Stimulated activated CD4-positive, alpha-beta T cell treated with anti-CD3 and anti-CD28 coated beads, Interleukin-2, amount 100 ng/mL, for 48 hours (primary cell): ENCODE data around the gene SUN3.
A peak's percentile ranks its signal among the peaks of the same experiment; 100 is the strongest.

Experiments
- DNase-seq, 2 donors: peaks; one replicate each; pipeline ENCODE4 v3.0.0-alpha.2; 2020

SUN3 gene

DNA sequence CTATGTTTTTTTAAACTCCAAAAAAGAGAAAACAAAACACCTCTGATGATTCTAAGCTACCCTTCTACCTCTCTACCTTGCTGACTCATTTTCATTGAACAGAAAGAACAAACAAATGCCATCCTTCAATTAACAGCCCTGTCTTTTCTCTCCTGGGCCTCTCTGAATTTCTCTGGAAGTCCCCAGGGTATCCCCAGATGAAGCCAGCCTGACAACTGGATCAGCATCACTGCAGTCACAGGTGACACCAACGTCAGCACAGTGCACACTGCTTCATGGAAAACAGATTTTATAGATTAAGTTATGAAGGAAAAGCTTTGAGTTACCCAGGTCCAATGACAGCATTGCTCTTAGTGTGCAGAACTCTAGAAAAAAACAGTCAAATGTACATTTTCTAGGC is 55.2 kb downstream of the SUN3 start:
- no peak for DNase-seq

DNA sequence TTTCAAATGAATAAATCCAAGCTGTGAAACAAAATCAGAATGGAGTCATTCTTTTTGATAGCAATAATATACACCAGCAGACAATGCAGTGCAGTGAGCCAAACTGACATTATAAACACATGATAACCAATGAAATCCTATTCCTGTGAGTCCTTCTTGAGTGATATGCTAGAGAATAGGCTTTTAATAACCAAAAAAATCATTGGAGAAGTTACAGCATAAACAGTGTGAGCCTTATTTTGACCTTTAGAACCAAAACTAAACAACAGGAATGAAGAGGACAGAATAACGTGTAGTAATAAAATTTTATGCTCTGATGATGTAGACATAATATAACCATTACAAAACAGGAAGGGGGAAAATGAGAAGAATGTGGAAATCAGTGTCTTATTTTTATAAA is 58.1 kb downstream of the SUN3 start:
- DNase-seq = no peak

DNA sequence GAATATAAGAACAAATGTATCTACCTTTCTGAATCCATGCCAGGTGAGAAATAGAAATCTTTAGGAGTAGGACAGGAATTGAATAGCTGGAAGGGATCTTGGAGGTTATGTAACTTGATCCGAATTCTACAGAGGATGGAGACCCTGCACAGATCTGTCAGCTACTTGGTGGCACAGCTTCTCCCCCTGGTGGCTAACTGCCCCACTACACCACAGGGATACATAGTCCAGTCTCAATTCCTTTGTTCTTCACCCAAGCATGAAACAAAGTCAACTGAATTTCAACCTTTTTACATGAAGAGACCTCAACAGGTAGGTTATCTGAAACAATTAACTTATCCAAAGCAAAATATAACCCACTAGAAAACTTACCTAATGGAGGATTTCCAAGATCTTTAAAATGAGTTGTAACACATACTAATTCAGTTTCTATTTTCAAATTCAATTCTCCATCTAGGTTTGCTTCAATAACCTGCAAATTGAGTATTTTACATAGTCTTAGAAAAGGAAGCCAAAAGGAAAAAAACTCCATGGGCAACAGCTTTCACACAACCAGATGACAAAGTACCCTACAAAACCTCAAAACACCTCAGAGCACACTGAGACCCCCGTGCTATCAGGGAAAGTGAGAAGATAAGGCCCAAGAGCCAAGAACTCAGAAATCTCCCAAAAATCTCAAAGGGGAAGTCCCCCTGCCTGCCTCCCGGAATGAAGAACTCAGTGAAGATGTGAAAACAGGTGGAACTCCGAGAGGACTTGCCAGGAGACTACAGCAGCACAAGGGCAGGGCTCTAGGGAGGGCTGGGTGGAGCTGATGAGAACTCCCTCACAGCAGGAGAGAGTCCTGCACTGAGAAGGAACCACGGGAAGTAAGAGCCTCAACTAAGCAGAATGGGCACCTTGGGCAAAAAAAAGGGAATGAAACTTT is 59.8 kb downstream of the SUN3 start:
- peak; percentile 41 to 53 for DNase-seq

DNA sequence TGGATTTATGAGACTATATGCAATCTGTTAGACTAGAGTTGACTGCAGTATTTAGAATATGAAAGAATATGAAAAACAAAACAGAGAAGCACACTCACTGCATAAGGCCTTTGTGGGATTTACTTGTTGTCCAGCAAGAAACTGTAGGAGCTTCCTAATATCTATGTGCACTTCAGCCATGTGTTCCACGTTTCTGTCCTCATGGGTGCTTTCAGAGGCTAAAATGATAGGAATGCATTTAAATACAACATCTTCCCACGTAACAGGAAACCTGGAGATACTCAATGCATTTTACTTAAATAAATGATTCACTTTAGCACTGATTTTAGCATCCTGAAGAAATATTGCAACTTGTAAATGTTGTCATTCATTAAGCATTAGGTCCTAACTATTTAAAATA is 61.2 kb downstream of the SUN3 start:
- DNase-seq = no peak

DNA sequence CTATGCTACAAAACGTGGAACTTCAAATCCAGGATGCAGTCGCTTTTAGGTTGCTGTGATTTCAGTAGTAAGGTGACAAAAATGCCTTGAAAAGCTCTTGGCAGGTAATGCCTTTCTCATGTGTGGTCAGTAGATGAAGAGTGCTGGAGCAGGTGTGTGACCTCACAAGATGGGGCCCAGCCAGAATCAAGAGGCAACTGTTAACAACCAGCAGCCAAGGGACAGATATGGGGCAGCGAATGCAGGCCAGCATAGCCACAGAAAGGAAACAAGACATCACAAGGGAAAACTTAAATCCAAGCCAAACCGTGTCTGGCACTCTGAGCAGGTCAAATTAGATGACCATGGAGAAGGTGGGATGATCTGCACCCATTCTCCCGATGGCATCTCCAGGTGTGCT is 61.8 kb downstream of the SUN3 start:
- no peak for DNase-seq

DNA sequence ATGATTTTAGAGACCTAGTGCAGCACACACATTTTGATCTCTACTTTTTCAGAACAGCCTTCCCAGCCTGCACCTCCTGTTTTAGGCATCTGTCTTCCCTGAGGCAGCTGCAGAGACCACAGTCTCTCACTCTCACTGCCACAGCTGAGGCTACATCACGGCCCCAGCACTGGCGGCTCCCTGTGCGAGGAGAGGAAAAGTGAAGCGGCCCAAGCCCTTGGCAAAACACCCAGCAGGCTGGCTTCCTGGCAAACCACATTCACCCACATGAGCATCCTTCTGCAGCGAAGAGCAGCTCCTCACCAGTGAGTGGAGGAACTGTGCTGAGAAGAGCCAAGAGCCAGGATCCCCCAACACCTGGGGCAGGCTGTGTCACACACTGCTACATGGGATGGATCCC is 63.5 kb downstream of the SUN3 start:
- DNase-seq = no peak

DNA sequence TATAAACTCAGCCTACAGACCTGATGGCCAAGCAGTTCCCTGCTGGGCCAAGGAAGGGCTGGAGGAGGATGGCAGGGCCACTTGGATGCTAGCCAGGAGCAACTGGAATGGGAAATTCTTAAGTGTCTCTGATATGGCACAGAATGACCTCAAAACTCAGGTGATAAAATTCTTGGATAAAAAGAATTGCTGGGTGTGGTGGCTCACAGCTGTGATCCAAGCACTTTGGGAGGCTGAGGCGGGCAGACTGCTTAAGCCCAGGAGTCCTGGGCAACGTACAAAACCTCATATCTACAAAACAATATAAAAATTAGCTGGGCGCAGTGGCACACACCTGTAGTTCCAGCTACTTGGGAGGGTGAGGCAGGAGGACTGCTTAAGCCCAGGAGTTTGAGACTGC is 66.6 kb downstream of the SUN3 start:
- no peak for DNase-seq

DNA sequence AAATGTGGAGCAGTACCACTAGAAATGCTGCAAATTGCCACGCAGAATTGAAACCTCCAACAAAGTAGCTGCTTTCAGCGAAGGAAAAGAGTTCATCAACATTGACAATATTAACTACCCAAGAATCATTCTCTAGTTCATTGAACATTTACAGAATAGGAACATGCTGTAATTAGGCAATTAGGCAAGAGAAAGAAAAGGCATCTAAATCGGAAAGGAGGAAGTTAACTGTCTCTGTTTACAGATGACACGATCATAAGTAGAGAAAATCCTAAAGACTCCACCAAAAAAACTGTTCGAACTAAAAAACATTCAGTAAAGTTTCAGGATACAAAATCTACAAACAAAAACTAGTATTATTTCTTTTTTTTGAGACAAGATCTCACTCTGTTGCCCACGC is 71.8 kb downstream of the SUN3 start:
- no peak for DNase-seq

DNA sequence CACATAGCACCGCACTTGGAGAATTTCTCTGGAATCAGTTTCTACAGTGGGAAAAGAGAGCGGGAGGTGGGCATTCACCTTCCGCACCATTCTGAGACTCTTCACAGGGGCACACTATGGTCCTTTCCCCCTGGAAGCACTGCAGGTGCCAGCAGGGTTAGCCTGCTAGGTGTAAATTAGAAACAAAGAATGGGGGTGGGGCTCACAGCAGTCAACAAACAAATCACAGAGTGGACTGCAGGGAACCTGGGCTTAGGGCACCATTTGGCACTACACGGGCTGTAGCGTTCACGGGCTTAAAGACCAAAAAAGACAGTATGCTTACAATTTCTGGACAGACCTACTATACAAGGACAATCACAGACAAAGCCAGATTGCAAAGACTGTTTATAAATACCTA is 72.7 kb downstream of the SUN3 start:
- no peak for DNase-seq

DNA sequence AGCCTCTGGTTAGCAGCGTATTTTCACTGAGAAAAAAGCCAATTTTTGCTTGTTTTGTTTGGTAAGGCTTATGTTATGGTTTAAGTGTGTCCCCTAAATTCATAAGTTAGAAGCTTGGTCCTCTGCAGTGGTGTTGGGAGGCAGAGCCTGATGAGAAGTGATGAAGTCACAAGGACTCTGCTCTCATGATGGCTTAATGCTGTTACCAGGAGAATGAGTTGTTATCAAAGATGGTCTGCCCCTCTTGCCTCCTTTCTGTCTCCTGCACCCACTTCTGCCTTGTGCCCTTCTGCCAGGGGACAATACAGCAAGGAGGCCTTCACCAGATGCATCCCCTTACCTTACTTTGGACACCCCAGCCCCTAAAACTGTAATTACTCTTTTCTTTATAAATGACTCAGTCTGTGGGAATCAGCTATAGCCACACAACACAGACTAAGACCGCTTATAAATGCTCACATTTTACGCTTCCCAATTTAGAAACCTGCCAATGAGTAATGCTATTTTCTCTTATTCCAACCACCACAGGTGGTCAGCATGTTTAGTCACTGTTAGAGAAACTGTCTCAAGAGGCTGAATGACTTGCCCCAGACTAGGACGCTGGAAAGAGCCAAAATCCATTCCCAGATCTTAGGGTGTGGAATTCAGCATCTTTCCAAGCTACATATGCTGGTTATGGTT is 74.5 kb downstream of the SUN3 start:
- DNase-seq = no peak

DNA sequence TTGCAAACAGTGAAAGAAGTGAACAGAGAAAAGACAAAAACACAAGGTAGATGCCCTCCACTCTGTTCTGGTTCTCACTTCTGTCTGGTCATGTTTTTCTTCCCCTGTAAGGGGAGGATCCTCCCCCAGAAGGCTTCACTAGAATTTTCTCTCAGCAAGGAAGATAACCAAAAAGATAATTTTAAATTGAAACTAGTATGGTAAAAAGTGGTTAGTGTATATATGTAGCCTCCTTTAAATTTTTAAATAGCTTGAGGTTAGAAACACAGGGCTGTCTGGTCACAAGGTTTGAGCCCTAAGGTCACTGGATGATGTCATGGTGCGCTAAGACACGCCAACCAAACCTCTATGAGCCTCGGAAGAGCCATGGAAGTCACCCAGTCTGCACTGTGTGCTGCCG is 75.1 kb downstream of the SUN3 start:
- no peak for DNase-seq

DNA sequence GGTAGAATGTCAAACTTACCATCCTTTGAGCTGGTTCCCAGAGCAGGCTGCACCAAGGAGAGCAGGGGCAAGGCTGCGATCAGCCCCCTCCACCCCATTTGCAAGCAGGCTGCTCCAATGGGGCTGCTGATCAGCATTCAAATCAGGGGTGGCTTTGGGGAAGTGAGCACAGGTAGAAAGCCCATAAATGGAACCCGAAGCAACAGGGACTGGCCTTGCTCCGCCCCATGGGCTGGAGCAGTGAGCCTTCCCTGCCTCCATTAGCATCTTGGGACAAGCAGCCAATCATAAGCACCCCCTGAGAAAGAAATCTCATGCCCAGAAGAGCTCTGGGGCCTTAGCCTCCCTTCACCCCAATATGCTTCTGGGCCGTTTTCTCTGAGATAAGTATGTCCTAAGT is 76.7 kb downstream of the SUN3 start:
- DNase-seq = no peak

DNA sequence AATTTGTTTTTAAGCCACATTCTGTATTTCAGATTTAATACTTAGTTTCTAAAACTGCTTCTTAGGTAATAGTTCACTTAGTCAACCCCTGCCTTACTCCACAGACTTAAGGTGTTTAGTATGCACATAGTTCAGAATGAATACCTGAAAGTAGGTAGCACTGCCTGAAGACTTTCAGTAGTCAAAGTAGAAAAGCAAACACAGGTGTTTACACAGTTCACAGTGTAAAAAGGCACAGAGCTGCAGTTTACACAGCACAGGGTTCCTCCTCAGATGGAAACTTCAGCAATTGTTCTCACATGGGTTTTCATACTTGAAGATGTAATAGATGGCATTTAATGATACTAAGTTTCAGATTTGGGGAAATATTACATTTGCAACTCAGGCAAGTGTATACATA is 77.5 kb downstream of the SUN3 start:
- DNase-seq = no peak

DNA sequence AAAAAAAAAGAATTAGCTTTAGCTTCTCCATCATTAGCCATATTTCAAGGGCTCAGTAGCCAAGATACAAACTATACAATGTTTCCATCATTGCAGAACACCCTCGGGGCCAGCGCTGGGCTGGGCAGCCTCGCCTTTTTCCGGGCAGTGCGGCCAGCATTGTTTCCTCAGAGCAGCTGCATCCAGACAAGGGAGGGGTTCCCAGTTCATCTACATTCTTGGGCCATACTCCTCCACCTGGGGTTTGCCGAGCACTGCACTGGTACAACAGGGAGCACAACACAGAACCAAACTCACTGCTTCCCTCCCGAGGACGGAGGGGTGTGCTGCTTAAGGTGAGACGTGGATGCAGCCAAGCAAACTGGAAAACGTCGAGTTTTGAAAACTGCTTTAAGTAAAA is 78.2 kb downstream of the SUN3 start:
- DNase-seq = no peak

DNA sequence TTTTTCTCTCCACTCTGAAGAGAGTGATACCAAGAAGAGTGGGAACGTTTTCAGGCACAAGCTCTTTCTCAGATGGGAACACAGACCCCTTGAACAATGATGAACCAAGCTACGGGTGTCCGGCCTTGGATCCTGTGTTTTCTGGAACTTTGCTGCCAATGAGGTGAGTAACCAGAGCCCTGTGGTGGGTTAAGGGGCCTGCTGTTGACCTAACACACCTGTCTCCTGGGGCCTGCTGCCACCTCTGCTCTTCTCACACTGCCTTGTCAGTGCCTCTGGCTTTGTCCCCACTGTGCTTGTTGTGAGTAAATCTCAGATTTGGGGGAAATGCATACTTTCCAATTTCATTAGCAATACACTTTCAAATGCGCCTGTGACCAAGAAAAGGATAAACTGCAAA is 79.2 kb downstream of the SUN3 start:
- DNase-seq = no peak

DNA sequence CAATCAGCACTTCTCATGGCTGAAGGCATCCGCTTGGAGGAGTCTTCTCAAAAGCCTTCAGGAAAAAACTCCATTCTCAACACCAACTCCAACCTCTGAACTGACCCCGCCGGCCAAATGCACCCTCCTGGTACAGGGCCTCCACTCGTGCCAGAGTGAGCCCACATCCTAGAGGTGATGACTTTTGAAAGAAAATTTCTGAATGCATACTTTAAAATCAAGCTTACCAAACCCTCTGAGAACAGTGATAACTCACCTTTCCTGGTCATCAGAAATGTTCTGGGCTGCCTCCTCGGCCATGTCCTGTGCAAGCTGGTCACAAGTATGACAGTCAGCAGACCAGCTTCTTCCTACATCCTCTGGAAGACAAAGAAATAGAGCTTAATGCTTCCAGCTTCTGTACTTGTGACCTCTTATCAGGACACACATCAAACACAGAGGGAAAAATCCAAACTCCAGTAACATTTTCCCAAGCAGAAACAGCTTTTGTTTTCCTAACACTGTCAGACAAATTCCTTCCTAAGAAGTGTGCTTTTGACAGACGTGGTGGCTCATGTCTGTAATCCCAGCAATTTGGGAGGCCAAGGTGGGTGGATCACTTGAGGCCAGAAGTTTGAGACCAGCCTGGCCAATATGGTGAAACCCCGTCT is 80.6 kb downstream of the SUN3 start, which contains the start of gene PKD1L1:
PKD1L1 (minus strand) TSS at position 326 of the 650 bp plus-strand sequence; CDS start at position 300, 26 bp downstream.
- DNase-seq = no peak

DNA sequence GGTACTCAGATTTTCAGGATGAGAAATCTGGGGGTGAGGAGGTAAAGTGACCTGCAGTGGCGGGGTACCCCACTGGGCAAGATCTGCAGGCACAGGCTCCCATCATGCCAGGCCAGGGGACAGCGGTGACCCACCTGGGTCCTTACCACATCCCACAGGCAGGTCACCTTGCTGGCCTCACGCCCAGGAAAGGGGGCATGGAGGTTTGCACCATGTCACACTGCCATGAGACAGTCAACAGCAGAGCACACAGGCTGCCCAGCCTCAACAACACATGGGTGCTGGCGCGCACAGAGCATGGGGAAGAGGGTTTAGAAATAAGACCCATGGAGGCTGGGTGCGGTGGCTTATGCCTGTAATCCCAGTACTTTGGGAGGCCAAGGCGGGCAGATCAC is 81.6 kb downstream of the SUN3 start:
- DNase-seq = no peak

DNA sequence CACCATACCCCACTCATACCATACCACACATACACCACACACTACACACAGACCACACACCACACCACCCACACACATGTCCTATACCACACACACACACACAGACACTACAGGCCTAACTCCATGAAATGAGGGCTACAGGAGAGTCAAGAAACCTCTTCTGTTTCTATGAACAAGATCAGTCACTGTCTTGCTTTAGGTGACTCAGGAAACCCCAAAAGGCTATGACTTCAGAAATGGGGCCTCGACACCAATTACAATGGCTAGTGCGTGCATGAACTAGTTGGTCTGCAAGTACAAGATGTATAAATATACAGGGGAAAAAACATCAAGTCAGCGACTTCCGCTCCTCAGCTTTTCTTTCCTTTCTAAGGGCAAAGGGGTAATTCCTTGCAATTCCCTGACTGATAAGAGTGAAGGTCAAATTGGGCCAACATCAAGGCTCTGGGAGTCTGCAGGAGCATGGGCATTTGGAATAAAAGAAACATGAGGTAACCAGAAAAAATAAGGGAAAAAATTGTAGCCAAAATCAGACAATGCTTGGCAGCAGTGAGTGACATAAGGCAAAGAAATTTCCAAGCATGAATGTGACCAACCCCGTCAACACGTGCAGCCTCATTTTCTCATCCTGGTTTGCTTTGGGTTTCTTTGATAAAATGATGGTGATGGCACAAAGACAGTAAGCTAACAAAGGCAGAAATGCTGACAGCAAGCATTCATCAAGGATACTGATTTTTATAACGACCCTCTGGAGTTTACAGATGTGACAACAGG is 82.1 kb downstream of the SUN3 start:
- DNase-seq = no peak

DNA sequence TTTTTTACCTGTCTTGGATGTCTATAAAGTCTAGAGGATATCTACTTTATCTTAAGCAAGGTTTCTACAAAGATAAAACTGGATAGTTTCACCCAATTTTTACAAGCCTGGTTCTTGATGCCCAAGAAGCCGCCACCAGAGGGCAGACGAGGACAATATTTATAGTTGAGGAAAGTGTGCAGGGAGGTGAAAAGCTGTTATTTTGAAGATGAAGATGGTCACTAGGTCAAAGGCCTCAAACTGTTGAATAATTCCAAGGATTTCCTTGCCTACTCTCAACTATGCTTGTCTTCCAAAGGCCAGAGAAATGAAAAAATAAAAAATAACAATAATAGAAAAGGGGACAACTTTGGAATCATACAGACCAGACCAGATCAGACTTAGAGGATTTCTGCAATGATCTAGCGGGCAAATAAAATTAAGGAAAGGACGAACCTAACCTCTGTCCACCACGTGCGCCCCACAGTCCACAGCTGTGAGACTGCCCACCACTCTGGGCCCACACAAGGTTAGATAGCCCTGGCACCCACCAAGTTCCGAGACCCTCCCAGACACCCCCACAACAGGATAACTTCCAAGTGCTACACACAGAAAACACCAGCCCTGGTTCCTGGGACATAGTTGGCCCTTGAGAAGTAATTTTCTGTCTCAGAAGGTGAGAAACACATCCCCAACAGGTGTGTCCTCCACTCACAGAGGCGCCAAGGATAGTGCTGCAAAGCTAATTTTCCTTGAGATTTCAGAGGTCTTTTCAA is 83.5 kb downstream of the SUN3 start:
- peak; percentile 75 to 79 for DNase-seq

DNA sequence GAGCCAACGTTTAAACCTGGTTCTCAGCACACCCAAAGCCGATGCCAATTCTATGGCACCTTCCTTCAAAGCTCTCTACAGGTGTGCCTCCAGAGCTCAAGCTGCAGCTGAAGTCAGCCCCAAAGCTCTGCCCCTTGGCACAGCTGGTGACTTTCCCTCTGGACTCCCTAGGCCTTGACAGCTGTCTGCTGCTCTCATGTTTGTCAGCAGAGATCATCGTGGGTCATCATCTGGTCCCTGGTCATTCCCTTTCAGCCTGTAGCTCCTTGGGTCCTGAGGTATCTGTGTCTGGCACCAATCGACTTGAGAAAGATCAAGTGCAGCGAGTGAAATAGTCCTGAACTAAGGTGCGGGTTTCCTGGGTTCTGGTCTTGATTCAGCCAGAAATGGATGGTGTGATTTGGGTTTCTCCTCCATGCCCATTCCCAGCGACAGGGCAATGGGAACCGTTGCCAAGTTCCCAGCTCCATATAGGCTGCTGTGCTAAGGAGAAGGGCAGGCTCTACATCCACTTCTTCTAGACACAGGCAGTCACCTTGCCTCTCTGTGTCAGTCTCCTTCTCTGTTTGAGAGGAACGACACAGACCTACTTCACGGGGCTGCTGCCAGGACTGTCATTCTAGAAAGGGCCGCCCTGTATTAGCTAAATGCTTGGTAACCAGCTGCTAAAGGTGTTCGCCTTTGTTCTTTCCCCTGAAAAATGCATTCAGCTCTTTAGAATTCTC is 84.2 kb downstream of the SUN3 start:
- DNase-seq = no peak

DNA sequence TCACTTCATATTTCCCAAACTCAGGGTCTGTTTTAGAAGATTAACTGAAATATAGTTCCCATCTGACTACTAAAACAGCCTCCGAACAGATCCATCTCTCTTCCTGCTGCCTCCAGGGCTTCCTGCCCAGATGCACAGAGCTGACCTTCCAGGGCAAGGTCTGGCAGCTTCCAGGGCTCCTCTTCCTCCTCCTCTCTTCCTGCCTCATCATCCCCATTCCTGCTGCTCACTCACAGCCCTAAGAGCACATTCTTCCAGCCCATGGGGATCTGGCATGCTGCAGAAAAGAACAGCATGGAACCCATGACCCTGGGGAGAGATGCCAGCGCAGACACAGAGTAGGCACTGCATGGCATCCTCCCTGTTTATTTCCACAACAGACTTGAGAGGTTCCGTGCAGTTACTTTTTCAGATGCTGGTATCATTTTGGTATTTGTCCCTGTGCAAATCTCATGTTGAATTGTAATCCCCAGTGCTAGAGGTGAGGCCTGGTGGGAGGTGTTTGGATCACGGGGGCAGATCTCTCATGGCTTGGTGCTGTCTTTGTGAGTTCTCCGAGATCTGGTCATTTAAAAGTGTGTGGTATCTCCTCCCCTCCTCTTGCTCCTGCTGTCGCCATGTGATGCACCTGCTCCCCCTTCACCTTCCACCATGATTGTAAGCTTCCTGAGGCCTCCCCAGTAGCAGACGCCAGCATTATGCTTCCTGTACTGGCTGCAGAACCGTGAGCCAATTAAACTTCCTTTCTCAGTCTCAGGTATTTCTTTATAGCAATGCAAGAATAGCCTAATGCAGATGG is 85.0 kb downstream of the SUN3 start:
- no peak for DNase-seq
